NCI-H2107 (cell line): ENCODE measurements around the gene INVS.
"Not testable (repeated sequence)": the region's sequence is repeated elsewhere in the genome, so short reads cannot be mapped to it uniquely, and the experiment has no call there.

Experiments
- DNase-seq: peaks from one replicate; lab custom pipeline; 2025; lab: John Stamatoyannopoulos, UW

The INVS gene, protein sequence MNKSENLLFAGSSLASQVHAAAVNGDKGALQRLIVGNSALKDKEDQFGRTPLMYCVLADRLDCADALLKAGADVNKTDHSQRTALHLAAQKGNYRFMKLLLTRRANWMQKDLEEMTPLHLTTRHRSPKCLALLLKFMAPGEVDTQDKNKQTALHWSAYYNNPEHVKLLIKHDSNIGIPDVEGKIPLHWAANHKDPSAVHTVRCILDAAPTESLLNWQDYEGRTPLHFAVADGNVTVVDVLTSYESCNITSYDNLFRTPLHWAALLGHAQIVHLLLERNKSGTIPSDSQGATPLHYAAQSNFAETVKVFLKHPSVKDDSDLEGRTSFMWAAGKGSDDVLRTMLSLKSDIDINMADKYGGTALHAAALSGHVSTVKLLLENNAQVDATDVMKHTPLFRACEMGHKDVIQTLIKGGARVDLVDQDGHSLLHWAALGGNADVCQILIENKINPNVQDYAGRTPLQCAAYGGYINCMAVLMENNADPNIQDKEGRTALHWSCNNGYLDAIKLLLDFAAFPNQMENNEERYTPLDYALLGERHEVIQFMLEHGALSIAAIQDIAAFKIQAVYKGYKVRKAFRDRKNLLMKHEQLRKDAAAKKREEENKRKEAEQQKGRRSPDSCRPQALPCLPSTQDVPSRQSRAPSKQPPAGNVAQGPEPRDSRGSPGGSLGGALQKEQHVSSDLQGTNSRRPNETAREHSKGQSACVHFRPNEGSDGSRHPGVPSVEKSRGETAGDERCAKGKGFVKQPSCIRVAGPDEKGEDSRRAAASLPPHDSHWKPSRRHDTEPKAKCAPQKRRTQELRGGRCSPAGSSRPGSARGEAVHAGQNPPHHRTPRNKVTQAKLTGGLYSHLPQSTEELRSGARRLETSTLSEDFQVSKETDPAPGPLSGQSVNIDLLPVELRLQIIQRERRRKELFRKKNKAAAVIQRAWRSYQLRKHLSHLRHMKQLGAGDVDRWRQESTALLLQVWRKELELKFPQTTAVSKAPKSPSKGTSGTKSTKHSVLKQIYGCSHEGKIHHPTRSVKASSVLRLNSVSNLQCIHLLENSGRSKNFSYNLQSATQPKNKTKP

DNA sequence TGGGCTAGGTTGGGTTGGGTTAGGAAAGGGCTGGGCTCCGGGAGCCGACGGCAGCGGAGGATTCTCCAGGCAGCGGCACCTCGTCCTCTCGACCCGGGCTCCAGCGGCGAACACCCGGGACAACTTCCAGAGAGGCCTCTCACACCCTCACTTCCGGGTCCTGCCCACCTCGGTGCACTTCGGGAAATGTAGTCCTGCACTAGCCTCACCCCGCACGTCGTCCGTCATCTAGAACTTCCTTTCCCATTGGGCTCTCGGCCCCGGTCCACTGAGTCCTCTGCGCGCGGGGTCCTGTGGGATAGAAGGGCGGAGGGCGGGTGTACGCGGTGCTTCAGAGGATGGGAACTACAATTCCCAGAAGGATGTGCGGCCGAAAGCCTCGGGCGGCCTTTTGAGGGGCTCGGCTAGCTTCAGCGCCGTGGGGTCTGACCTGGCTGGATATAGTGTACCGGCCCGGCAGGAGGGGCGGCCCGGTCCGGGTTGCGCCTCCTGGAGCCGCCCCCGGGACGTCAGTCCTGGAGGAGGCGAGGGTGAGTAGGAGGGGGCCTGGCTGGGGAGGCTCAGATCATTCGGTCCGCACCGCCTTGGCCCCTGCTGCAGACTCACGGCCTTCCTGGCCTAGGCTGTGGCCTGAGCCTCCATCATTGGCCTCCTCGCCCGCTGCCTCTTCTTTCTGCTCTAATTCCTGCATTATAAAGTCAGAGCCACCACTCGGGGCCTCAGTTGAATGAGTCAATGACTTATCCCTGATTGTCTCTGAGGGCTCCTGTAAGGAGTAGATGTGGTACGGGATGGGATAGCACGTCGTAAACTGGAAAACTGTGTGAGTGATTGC lies at the start of gene INVS, which contains the start of gene ERP44:
Gene INVS (plus strand): TSS at position 357 of the 835 bp plus-strand sequence. CDS start 5,279 bp downstream, outside the sequence.
Gene ERP44 (minus strand): TSS at position 114 of the 835 bp plus-strand sequence. CDS start 160 bp downstream, outside the sequence.
- peak; percentile 99 for DNase-seq

- no peak for DNase-seq
Measured at GRCh38 chr9:100049551-100049950, 49.5 kb upstream of the INVS start.

GRCh38 chr9:100052375-100052774 lies 46.7 kb upstream of the INVS start:
- no peak for DNase-seq

- no peak for DNase-seq
Measured at GRCh38 chr9:100056561-100056960, 42.5 kb upstream of the INVS start.

- DNase-seq: no peak
Measured at GRCh38 chr9:100057624-100058023, 41.4 kb upstream of the INVS start.

GRCh38 chr9:100058699-100059579 lies 40.1 kb upstream of the INVS start:
- no peak for DNase-seq

DNA sequence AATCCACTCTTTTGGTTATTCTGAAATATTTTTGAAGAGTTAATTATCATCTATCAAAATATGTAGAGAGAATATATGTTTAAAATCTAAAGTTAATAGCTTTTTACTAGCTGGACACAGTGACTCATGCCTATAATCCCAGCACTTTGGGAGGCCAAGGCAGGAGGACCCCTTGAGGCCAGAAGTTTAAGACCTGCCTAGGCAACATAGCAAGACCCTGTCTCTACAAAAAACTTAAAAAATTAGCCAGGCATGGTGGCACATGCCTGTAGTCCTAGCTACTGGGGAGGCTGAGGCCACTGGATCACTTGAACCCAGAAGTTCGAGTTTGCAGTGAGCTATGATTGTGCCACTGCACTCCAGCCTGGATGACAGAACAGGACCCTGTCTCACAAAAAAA lies 36.4 kb upstream of the INVS start:
- DNase-seq: not testable (repeated sequence)

GRCh38 chr9:100063185-100063584 lies 35.9 kb upstream of the INVS start:
- DNase-seq: no peak

- no peak for DNase-seq
Measured at GRCh38 chr9:100064872-100065581, 34.0 kb upstream of the INVS start.

- DNase-seq: peak; percentile 14
Measured at GRCh38 chr9:100066539-100066938, 32.5 kb upstream of the INVS start.

GRCh38 chr9:100067990-100068389 lies 31.1 kb upstream of the INVS start:
- not testable (repeated sequence) for DNase-seq

DNA sequence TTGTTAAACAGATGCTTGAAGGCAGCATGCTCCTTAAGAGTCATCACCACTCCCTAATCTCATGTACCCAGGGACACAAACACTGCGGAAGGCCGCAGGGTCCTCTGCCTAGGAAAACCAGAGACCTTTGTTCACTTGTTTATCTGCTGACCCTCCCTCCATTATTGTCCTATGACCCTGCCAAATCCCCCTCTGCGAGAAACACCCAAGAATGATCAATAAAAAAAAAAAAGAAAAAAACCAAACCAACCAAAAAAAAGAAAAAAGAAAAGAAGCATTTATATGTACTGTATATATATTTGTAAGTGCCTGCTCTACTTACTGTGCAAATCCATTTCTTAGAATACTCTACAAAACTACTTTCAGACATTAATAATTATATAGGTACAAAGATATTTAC lies 30.0 kb upstream of the INVS start:
- not testable (repeated sequence) for DNase-seq

GRCh38 chr9:100070104-100071041 lies 28.7 kb upstream of the INVS start:
- DNase-seq: no peak

DNA sequence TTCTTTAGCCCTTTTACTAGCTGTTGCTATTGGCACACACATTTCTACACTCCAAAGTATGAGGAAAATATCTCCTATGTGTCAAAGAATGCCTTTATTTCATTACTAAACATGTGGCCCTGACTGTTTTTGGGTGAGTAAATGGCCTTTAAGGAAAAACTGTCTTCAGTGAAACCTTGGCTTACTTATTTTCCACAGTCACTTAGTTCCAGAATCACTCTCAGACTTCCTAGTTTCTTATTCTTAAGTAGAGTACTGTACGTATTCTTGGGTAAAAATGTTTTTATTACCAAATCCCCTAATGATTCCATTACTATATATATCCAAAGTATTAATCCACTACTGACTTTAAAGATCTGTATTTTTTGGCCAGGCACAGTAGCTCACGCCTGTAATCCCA lies 27.8 kb upstream of the INVS start:
- DNase-seq: no peak

- no peak for DNase-seq
Measured at GRCh38 chr9:100072805-100073204, 26.2 kb upstream of the INVS start.

DNA sequence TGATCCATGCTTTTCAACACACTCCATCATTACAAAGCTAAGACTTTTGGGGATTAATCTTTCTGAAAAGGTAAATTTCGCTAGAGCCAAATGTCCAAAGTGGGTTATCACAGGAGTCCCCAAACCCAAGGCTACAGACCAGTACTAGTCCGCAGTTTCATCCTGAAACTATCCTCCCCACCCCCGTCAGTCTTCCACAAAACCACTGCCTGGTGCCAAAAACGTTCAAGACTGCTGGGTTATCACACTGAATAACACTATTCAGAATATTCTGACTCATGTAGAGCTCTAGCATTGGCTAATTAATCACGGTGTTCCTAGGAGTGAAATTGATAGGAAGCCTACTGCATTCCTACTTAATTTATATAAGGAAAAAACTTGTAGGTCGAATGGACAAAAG lies 24.9 kb upstream of the INVS start:
- no peak for DNase-seq

DNA sequence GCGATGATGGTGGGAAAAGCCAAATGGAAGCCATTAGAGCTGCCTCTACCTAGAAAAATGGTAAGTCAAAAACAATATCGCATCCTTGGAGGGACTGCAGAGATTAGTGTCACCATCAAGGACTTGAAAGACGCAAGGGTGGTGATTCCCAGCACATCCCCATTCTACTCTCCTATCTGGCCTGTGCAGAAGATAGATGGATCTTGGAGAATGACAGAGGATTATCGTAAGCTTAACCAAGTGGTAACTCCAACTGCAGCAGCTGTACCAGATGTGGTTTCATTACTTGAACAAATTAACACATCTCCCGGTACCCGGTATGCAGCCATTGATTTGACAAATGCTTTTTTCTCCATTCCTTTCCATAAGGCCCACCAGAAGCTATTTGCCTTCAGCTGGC lies 24.1 kb upstream of the INVS start:
- DNase-seq: no peak

DNA sequence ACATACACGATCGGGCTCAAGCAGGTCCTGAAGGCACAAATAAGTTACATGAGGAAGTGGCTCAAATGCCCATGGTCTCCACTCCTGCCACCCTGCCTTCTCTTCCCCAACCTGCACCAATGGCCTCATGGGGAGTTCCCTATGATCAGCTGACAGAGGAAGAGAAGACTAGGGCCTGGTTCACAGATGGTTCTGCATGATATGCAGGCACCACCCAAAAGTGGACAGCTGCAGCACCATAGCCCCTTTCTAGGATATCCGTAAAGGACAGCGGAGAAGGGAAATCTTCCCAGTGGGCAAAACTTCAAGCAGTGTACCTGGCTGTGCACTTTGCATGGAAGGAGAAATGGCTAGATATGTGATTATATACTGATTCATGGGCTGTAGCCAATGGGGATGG lies 22.8 kb upstream of the INVS start:
- DNase-seq: not testable (repeated sequence)

DNA sequence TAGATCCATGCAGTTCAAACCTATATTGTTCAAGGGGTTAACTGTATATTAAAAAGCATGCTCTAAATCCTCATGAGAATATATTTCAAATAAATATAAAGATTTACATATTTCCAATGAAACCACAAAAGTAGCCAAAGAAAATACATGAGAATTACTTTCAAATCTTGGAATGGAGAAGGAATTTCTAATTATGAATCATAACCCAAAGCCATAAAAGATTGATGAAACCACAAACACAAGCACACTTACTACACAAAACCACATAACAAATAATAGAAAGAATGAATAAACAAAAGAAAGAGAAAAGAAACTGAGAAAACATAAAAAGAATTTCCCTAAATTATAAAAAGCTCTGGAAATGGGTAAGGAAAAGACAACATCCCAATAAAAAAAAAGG lies 16.3 kb upstream of the INVS start:
- DNase-seq: no peak
